NCI-H510A (cell line): ENCODE data around the gene NFASC.

Experiments used
- DNase-seq: peaks from one replicate; lab custom pipeline; 2025; lab: John Stamatoyannopoulos, UW

The NFASC gene

GRCh38 chr1:204983136-204983535 is 112.5 kb downstream of the NFASC start:
- DNase-seq, result no peak

- no peak for DNase-seq
Measured at GRCh38 chr1:204983881-204984280, 113.2 kb downstream of the NFASC start.

- no peak for DNase-seq
Measured at GRCh38 chr1:204984499-204984898, 113.8 kb downstream of the NFASC start.

- DNase-seq, result no peak
Measured at GRCh38 chr1:204986181-204986580, 115.5 kb downstream of the NFASC start.

GRCh38 chr1:204987689-204988088 is 117.0 kb downstream of the NFASC start:
- no peak for DNase-seq

- DNase-seq, result no peak
Measured at GRCh38 chr1:204988196-204988595, 117.5 kb downstream of the NFASC start.

- peak; percentile 17 for DNase-seq
Measured at GRCh38 chr1:204989266-204990058, 118.8 kb downstream of the NFASC start.

- no peak for DNase-seq
Measured at GRCh38 chr1:204990059-204990664, 119.5 kb downstream of the NFASC start.

GRCh38 chr1:204990721-204991341 is 120.2 kb downstream of the NFASC start:
- no peak for DNase-seq

GRCh38 chr1:204991342-204991844 is 120.7 kb downstream of the NFASC start:
- DNase-seq, result no peak

- DNase-seq, result no peak
Measured at GRCh38 chr1:204992201-204992997, 121.7 kb downstream of the NFASC start.

GRCh38 chr1:204992998-204993314 is 122.3 kb downstream of the NFASC start:
- no peak for DNase-seq

- no peak for DNase-seq
Measured at GRCh38 chr1:204994086-204994862, 123.6 kb downstream of the NFASC start.

- DNase-seq, result no peak
Measured at GRCh38 chr1:204996981-204997380, 126.3 kb downstream of the NFASC start.

- DNase-seq, result no peak
Measured at GRCh38 chr1:204997591-204998355, 127.1 kb downstream of the NFASC start.

GRCh38 chr1:205001162-205001561 is 130.5 kb downstream of the NFASC start:
- DNase-seq, result no peak

GRCh38 chr1:205002705-205003104 is 132.0 kb downstream of the NFASC start:
- no peak for DNase-seq

- DNase-seq, result no peak
Measured at GRCh38 chr1:205003358-205004131, 132.9 kb downstream of the NFASC start.

GRCh38 chr1:205004351-205004750 is 133.7 kb downstream of the NFASC start:
- no peak for DNase-seq

- DNase-seq, result no peak
Measured at GRCh38 chr1:205008896-205009295, 138.2 kb downstream of the NFASC start.
